GOT3 (cell line): ENCODE data around the gene MACROD2.

ENCODE experiments used
- DNase-seq: peaks from one replicate; lab custom pipeline; 2025; ENCODE audit warnings: mixed read lengths; lab: John Stamatoyannopoulos, UW

MACROD2 gene

DNA sequence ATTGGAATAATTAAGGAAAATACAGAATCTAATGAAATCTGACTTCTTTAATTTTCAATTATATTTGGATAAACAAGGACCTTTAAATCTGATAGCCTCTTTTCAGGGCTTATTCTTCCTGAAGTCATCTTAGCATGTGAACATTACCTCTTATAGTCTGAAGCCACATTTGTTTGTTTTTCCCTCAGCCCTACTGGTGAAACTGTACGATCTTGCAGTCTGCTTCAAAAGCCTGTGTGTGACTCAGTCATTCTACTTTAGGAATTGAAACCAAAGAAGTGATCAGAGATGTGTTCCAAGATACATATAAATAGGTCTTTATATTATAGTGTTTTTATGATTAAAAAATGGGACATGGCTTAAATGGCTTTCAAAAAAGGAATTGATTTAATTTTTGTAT, 67.5 kb downstream of the MACROD2 start:
- no peak for DNase-seq

DNA sequence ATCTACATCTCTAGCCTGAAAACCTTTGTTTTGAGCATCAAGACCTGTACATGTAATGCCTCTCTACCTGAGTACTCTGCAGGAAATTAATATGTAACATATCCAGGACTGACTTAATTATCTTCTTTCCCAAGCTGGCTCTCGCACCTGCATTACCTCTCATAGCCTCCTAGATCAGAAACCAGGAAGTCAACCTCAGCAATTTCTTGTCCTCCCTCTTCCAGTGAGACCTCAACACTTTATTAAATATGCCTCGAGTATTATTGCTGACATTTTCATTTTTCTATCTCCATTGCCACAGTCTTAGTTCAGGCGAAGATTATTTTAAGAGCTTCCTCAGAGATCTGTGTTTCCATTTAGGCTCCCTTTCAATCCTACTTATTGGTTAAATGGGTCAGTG, 69.0 kb downstream of the MACROD2 start:
- no peak for DNase-seq

DNA sequence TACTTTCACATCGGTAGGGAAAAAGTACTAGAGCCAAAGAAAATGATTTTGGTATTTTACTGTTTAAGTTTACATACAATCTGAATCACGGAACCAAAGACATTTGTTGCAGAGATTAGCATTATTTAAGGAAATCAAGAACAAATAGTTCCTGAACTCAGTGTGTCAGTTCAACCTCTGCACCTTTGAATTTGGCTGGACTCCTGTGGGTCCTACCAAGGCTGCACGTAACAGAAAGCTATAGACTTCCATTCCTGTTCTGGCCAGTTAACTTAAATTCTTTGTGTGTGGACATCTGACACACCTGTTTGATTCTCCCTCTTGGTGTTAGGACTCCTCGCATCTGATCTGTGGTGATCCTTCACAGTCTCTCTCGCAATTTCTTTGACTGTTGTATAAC, 69.6 kb downstream of the MACROD2 start:
- no peak for DNase-seq

DNA sequence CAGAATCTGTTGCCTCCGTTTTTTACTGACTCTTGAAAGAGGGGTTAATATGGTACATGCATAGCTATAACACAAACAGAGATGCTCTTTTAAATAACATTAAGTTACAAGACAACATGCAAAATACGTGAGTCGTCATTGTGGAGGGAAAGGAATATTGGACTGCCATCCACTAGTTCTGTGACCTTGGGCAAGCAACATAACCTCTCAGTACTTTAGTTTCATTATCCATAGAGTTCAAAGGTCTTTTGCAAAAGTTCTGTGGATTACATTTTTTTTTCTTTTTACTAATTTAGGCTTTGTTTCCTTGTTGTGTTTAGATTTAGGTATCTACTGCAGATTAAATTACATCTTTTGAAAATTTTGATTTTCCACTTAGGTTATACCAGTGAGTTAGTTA, 70.5 kb downstream of the MACROD2 start:
- no peak for DNase-seq

DNA sequence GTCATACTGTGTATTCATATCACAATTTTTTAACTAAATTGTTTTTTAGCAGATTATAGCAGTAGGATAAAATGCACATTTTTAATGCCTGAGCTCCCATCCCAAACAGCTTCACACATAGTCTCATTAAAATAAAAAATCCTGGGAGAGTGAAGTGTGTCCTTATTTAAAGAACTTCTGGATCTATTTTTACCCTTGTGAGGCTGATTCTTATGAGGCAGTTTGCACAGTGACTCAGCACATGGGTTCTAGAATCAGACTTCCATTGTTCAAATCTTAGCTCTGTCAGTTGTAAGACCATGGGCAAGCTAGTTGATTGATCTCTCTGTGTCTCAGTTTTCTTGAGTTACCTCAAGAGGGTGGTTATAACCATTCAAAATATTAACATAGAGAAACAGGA, 72.3 kb downstream of the MACROD2 start:
- no peak for DNase-seq

DNA sequence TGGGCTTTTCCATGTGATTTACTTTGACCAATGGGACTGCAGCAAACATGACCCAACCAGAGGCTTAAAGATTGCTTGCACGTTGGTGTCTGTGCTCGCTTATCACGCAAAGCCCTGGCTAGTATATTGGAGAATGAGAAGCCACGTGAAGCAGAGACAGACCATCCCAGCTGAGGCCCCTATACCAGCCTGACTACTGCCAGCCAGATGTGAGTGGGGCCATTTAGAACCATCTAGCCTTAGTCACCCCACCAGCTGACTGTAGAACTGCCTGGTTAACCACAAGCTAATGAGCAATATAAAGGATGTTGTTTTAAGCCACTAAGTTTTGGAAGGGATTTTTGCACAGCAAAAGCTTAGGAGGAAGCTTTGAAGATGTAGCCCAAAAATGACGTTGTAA, 74.5 kb downstream of the MACROD2 start:
- DNase-seq, result no peak

DNA sequence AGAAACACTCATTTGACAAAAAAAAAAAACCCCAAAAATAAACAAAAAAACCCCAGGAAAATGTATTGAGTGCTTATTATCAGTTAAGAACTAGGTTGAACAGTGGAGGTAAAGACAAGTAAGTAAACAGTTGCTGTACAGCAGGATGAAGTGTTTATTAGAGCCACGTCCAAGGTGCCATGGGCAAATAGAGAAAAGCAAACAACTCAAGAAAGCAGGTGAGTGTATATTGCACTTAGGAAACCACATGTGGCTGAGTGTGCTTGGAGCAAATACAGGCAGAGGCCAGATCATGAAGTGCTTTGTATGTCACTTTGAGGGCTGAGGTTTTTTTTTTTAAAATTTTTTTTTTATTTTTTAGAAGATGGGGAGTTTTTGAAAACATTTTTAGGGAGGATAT, 98.3 kb downstream of the MACROD2 start:
- DNase-seq, result no peak

DNA sequence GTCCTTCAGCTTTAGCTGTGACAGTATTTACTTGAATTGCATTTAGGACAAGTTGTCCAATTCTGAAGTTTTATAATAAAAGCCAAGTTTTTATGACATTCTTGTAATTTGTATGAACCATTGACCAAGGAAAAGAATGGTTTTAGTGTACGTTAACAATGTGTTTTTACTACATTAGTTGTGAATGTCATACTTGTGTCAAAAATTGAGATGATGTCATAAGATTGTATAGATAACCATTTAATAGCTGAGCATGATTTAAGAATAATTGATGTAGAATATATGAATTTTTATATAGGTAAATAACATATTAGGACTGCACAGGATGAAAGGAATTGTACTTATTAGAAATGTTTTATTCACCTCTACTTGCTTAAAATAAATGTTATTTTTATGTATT, 102.9 kb downstream of the MACROD2 start:
- DNase-seq, result no peak

DNA sequence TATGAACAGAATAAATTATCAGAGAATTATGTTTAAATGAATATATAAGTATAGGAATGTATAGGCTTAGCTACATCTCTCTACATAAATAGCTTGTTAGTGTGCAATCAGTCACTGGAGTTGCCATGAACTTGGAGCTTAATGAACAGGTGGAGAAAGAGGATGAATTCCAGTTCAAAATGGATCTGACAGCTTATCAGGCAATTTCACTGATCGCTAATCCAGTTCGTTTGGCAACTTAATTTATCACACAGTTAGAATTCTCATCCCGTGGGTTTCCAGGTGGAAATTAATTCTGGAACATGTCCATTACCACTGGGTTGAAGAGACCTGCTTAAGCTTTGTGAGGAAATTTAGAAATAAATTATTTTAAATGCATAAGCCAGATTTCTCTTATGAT, 118.1 kb downstream of the MACROD2 start:
- no peak for DNase-seq

DNA sequence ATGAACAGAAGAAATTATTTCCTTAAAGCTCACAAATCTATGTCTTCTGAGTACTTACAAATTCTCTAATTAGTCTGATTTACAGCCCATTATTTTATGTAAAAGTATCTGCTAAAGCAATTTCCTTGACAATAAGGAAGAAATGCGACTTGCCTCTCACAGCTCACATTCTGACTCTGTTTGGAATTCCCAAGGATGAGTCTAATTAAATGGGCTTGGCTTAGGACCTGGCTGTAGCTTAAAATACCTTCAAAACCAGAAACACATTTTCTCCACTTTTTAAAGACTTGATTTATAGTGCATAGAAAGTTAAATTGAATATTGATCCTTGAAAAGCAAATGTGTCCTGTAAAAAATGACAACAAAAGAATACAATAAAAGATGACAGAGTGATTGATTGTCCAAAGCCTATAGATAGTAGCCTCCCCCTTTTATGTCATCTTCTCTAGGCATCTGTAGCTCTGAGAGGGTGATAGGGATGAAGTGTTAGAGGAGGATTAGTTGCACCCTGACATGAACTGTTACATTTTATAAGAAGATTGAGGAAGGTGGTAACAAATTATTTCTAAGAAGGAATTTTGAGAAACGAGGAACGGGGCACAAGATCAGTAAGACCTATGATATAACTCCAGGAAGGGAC, 118.9 kb downstream of the MACROD2 start:
- no peak for DNase-seq

DNA sequence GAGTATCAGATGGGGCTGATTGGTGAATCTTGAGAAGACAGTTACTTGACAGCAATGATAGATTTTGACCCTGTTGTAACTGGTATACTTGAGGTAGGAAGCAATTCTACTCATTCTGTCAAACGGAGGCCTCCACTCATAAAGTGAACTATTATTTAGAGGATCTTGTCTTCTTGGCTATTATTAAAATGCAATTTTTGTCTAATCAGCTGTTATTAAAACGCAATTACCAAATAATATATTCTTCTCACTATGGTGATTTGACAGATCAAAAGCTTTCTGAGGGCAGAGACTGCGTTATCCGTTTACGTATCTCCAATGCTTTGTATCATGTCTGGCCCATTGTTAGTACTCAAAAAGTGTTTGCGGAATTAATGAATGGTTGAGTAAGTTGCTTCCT, 120.7 kb downstream of the MACROD2 start:
- no peak for DNase-seq

DNA sequence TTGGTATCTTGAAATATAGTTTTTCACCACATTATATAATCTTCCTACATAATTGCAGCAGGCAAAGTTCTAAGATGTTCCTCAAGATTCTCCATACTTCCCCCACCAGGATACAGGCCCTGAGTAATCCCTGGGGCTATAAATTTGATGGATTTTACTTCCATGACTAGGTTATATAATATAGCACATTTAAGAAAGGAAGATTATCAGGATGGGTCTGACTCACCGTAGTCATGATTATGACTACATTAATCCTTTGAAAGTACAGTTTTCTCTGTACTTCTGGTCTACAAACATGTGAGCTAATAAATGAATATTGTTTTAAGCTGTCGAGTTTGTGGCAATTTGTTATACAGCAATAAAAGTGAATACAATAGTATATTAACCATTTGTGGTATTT, 122.5 kb downstream of the MACROD2 start:
- DNase-seq, result no peak

DNA sequence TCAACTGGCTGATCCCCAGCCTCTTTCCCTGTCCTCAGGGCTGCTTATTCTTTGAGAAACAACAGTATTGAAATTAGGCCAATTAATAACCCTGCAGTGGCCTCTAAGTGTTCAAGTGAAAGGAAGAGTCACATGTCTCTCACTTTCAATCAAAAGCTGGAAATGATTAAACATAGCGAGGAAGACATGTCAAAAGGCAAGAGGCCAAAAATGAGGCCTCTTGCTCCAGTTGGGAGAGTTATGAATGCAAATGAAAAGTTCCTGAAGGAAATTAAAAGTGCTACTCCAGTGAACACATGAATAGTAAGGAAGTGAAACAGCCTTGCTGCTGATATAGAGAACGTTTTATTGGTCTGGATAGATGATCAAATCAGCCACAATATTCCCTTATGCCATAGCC, 131.5 kb downstream of the MACROD2 start:
- no peak for DNase-seq

DNA sequence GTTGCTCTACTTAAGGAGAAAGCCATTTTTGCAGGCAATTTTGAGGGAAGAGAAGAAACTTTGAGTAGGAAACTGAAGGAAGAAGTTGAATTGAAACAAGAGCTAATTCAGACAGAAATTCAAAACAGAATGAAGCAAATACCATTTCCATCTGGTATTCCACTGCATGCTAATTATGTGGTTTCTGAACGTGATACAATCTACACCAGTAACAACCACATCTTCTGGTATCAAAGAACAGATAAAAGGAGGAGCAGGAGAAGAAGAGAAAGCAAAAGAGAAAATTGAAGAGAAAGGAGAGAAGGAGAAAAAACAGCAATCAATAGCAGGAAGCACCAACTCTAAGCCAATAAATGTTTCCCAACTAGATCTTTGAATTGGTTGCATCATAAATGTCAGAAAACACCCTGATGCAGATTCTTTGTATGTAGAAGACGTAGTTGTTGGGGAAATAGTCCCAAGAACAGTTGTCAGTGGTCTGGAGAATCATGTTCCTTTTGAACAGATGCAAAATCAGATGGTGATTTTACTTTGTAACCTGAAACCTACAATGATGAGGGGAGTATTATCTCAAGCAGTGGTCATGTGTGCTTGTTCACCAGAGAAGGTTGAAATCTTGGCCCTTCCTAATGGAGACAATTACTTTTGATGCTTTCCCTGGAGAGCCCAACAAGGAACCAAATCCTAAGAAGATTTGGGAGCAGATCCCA, 132.4 kb downstream of the MACROD2 start:
- no peak for DNase-seq

DNA sequence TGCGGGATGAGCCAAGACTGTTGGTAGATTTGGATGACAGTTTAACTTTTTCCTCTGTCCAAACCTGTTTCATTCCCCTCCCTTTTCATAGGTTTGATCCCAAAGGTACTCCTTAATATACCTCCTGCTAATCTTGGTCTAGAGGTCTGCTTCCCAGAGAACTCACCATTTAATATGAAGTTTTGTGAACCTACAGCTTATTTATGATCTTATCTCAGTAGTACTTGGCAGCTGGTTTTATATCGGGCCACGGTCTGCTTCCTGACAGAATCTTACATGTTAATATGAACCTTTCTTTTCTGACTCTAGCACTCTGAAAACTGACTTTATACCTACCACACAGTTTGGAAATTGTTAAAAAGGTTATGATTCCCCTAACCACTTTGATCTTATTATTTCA, 138.7 kb downstream of the MACROD2 start:
- no peak for DNase-seq

DNA sequence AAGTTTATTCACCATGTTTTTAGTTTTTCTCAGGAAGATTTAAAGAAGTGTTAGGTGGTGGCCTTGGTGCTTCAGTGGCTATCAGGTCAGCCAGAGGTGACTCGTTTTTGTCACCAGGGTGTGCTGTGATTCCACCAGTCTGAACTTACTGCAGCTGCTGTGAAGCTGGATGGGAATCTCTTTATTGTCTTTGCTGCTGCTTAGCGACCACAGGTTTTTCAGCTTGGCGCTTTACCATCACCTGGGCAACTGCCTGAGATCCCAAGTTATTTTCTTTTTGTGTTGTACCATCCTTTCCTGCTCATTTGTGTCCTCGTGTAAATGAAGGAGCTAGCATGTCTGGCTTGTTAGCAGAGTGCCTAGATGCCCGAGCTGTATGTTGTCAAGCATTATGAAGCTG, 146.9 kb downstream of the MACROD2 start:
- no peak for DNase-seq

DNA sequence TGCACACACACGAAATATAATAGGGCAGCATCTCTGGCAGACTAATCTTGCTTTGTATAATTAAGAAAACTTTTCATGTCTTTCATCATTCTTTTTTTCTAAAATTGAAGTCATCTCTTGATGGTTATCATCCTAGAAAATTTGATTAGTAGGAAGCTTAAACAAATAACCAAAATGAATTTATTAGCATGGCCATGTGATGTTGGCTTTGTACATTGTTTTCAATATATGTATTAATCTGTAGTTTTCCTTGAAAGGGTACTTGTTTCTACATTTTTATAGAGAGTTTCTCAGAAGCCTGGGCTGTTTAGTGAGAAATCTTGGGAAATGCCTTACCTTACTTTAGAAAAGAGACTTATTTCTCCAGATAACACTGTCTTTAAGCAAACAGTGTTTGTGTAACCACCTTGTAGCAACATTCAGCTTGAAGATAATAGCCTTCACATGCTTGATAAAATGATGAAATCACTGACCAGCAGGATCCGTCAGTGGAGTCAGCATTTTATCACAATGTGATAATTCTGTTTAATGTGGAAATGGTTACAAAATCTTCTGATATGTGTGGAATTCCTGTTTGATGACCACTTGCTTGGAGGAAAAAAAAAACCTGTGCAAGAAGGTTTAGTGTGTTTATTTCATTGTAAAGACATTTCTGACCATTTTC, 147.8 kb downstream of the MACROD2 start:
- DNase-seq, result no peak

DNA sequence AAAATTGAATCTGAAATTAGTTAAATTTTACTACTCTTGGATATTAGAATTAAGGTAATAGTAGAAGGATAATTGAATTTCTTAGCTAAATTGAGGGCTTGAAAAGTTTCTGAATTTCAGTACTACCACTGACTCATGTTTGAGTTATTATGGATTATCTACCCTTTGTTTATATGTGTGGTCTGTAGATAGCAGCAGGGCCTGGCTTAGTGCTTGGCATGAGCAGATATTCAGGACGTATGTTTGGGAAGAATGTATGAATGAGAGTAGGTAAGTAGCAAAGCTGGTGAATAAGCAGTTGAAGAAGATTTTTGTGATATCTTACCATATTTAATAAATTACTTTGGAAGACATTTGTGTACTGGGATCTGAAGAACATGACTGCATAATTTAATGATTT, 152.7 kb downstream of the MACROD2 start:
- DNase-seq, result no peak

DNA sequence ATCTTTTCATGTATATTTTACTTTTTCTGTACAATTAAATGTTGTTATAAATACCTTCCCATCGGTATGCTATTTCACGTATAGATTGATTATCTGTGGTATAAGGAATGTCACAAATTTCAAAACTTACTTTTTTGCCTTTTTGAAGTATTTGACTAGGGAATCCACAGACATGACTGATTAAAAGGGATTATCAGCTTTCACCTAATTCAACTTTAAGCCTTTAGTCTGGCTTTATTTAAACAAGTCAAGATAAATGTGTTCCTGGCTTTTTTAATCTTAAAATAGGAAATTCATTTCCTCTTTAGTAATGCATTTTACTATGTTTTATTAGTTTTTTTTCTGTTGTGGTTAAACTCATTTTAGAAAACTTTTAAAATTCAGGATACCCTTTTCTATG, 160.0 kb downstream of the MACROD2 start:
- no peak for DNase-seq

DNA sequence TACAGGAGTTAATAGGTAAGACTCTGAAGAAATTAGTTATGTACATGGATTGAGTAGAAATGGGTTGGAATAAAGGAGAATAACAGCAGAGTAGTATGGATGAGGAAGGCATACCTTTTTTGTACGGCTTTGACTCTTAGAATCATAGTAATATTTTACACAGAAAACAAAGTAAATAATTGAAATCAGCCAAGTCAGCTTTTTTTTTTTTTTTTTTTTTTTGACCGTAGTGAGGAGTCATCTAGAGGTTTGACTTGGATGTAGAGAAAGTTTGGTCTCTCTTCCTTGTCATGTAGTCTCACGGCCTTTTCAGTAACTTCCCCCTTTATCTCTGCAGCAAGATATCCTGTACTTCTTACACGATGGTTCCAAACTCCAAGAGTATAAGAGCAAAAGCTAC, 183.2 kb downstream of the MACROD2 start:
- DNase-seq, result no peak

DNA sequence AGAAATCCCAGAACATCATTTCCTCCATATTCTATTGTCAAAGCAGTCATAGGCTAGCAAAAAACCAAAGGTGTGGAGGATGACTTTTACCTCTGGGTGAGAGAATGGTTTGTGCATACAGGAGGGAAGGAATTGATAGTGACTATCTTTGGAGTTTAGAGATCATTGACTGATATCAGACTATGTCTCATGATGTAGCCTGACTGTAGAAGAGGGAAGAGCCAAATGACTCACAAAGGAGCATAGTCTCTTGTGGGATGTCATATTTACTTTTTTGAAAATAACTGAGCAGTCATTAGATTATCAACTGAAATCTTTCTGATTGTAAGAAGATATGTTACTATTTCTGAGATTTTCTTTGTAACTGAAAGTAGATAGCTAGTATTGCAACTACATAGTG, 183.6 kb downstream of the MACROD2 start:
- DNase-seq, result no peak

DNA sequence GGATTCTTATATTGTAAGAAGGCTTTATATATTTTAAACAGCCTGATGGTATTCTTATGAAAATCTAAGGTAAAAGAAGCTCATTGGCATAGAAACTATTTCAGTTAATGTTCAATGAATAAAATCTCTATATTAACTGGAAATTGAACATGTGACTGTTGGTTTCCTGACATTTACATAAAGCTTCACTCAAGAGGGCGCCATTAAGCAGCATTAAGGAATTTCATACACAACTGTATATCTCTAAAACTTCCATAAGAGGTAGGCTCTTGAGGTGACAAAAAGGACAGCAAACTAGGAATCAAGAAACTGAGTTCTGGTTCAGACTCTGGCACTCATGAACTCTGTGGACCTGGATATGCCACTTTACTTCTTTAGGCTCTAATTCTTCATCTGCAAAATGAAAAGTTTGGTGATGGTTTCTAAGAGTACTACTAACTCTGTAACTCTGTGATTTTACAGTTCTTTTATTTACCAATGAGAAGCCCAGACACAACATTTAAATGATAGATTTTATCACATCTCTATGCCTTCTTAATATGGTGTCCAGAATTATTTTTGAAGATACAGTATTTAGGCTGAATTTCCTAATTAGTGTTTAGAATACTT, 194.6 kb downstream of the MACROD2 start:
- no peak for DNase-seq

DNA sequence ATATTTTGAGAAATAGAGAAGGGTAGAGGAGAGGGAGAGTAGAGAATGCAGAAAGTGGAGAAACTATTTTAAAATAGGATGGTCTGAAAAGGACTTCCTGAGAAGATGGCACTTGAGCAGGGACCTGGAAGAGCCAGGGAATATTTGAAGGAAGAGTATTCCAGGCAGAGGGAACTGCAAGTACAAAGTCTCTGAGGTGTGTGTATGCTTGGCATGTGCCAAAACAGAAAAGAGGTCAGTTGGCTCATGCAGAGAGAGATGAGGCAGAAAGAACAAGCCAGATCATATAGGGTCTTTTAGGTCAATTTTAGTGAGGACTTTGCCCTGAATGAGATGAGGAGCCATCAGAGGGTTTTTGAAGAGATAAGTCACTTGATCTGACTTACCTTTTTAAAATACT, 196.2 kb downstream of the MACROD2 start:
- DNase-seq, result no peak
